Measurements from ENCODE around the gene NUDT3.

NUDT3 gene

GRCh38 chr6:34285448-34286164 lies 106.9 kb downstream of the NUDT3 start:
- no peak for DNase-seq
- peaks cover 77% of the 10 kb centered on the region for H3K36me3 Mint-ChIP-seq (ENCODE audit: low read depth)
- no peak overlapping the region for H3K4me3 Mint-ChIP-seq
- TF ChIP-seq CTCF (IDR thresholded peaks at IDR 0.05), result no peak
- no peak overlapping the region for H3K27ac Mint-ChIP-seq
- H3K9me3 Mint-ChIP-seq, result peaks cover 10% of the 10 kb centered on the region
- H3K27me3 Mint-ChIP-seq (ENCODE audit: low read depth, poor library complexity), result peaks cover 3% of the 10 kb centered on the region
- peaks cover 31% of the 10 kb centered on the region for H3K4me1 Mint-ChIP-seq

- H3K4me1 Mint-ChIP-seq, result peaks cover 30% of the 10 kb centered on the region
- TF ChIP-seq CTCF (IDR thresholded peaks at IDR 0.05), result no peak
- DNase-seq, result no peak
- peaks cover 10% of the 10 kb centered on the region for H3K9me3 Mint-ChIP-seq
- peaks cover 85% of the 10 kb centered on the region for H3K36me3 Mint-ChIP-seq (ENCODE audit: low read depth)
- peaks cover 5% of the 10 kb centered on the region for H3K27me3 Mint-ChIP-seq (ENCODE audit: low read depth, poor library complexity)
- H3K4me3 Mint-ChIP-seq, result no peak overlapping the region
- peak overlapping the region; percentile 83 for H3K27ac Mint-ChIP-seq
These were observed 107.7 kb downstream of the NUDT3 start for GRCh38 chr6:34284563-34285447.

DNA sequence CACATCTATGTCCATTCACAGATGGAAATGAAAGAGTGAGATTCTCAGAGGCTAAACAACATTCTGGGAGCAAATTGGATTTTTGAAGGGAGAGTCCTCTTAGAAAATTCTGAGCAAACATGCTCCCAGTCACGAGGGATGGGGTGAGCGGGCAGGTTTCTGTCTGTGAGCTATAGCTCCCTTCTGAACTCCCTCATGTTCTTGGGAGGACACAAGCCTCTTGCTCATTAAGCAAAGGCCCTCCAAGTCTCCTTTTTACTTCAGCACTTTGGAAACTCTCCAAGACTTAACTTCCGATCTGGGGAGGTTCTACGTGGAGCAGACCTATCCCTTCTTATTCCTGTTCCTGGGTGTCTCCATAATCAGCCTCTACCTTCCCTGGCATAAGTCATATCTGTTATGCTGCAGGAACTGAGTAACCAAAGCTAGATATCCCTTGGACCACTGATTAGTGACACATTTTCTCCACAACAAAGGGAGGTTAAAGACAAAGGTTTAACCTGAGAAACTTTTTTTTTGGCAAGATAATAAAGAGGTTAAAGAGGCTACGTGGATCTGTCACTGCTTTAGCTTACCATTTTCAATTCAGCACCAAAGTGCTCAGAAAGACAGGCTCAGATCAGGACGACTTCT lies 110.7 kb downstream of the NUDT3 start:
- no peak for DNase-seq
- H3K27ac Mint-ChIP-seq, result no peak overlapping the region
- H3K9me3 Mint-ChIP-seq, result peaks cover 10% of the 10 kb centered on the region
- peaks cover 27% of the 10 kb centered on the region for H3K4me1 Mint-ChIP-seq
- H3K36me3 Mint-ChIP-seq (ENCODE audit: low read depth), result peaks cover 78% of the 10 kb centered on the region
- no peak for TF ChIP-seq CTCF (IDR thresholded peaks at IDR 0.05)
- peaks cover 8% of the 10 kb centered on the region for H3K27me3 Mint-ChIP-seq (ENCODE audit: low read depth, poor library complexity)
- no peak overlapping the region for H3K4me3 Mint-ChIP-seq

- Mint-ChIP-seq H3K27me3 (ENCODE audit: low read depth, poor library complexity) (peaks cover 10% of the 10 kb centered on the region), H3K36me3 (ENCODE audit: low read depth) (peaks cover 62% of the 10 kb centered on the region), H3K27ac (no peak overlapping the region), H3K9me3 (peaks cover 7% of the 10 kb centered on the region), H3K4me1 (peaks cover 35% of the 10 kb centered on the region), H3K4me3 (no peak overlapping the region)
- TF ChIP-seq CTCF (IDR thresholded peaks at IDR 0.05), result no peak
- DNase-seq, result no peak
These were observed 112.3 kb downstream of the NUDT3 start for GRCh38 chr6:34280216-34280615.

DNA sequence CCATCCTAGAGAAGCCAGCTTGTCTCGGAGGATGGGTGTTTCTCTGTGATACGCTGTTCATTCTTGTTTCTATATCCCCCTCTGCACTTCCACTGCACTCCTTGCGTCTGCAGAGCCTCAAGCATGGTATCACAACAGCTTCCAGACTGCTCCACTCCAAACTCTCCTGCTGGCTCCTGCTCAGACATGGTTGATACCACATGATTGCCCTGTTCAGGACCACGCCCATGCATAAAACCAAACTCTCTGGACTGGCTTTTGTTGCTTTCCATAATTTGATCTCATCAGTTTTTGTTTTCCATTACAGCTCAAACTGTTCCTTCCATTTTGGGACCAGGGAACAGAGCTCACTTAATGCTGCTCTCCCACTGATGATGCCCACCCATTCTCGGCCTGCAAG lies 113.6 kb downstream of the NUDT3 start:
- no peak for TF ChIP-seq CTCF (IDR thresholded peaks at IDR 0.05)
- H3K27me3 Mint-ChIP-seq (ENCODE audit: low read depth, poor library complexity), result peaks cover 10% of the 10 kb centered on the region
- peaks cover 27% of the 10 kb centered on the region for H3K4me1 Mint-ChIP-seq
- no peak overlapping the region for H3K4me3 Mint-ChIP-seq
- DNase-seq, result no peak
- no peaks in the 10 kb centered on the region for H3K9me3 Mint-ChIP-seq
- no peak overlapping the region for H3K27ac Mint-ChIP-seq
- peaks cover 55% of the 10 kb centered on the region for H3K36me3 Mint-ChIP-seq (ENCODE audit: low read depth)
